SH-SY5Y (cell line): Measurements from ENCODE around the gene STK16.

Experiments
- GATA2 ChIP-seq: IDR thresholded peaks from 2 replicates; pipeline ENCODE4 v1.6.1; 2011; ENCODE audit warnings: mild to moderate bottlenecking, low read depth, low read length
- GATA3 ChIP-seq: IDR thresholded peaks from 2 replicates; pipeline ENCODE4 v1.6.1; 2011; ENCODE audit warnings: low read depth, mild to moderate bottlenecking, low read length, moderate library complexity

STK16 gene, protein sequence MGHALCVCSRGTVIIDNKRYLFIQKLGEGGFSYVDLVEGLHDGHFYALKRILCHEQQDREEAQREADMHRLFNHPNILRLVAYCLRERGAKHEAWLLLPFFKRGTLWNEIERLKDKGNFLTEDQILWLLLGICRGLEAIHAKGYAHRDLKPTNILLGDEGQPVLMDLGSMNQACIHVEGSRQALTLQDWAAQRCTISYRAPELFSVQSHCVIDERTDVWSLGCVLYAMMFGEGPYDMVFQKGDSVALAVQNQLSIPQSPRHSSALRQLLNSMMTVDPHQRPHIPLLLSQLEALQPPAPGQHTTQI

DNA sequence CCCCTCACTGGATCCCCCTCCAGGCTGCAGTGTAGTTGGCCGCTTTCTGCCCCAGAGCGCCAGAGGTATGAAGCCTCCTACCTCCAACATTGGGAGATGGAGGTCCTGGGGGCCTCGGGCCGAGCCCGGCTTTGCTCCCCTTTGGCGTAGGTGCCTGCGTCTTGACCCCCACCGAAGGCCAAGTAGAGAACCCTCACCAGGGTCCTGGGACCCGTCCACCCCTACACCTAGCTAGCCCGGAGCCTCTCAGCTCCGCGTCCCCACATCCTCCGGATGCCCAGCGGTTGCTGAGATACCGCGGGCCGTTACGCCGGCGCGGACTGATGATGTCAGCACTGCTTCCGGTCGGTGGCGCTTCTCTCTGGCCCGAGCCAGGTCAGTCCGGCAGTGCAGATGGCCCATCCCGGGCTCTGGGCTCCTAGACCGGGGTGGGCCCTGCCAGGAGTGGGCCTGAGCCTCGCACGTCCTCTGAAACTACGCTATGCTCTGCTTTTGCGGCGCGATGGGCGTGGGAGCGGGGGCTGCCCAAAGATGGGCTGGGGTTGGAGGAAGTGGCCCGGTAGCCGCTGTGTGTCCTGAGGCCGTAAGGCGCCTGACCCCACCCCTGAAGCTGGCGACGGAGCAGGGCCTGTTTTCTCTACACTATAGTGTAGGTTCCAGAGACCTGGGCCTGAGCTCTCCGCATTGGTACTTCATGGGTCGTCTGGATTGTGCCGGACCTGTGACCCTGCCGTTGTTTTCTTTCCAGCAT is at the start of gene STK16, which contains the start of gene GLB1L:
Gene STK16, plus strand, starts transcription at position 332 of the 751 bp plus-strand sequence. CDS start 521 bp downstream, outside the sequence.
Gene GLB1L, minus strand, starts transcription at position 297 of the 751 bp plus-strand sequence. CDS start 1,871 bp downstream, outside the sequence.
- no peak for TF ChIP-seq GATA2

- TF ChIP-seq GATA3 (no peak), GATA2 (no peak)
Measured at GRCh38 chr2:219197388-219197787, 47.9 kb upstream of the STK16 start.

DNA sequence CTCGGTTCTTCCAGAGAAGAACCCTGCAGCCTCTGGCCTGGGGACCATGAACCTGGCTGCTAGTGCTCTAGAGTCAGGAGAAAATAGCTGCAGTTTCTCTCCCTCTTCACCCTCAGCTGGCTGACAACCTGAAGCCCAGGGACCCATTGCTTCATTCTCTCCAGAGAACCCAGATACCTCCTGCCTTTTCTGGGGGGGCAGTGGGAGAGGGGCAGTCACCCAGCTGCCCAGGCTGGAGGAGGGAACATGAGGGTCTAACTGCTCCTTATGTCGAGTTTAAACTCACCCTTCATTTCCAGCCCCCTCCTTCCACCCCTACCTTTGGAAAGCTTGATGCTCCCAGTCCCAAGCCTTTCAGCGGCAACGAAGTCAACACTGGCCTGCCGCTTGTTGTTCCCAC is 46.3 kb upstream of the STK16 start:
- TF ChIP-seq GATA2 = no peak
- TF ChIP-seq GATA3 = no peak

GRCh38 chr2:219199470-219200211 is 45.6 kb upstream of the STK16 start:
- TF ChIP-seq GATA3 (no peak), GATA2 (no peak)

DNA sequence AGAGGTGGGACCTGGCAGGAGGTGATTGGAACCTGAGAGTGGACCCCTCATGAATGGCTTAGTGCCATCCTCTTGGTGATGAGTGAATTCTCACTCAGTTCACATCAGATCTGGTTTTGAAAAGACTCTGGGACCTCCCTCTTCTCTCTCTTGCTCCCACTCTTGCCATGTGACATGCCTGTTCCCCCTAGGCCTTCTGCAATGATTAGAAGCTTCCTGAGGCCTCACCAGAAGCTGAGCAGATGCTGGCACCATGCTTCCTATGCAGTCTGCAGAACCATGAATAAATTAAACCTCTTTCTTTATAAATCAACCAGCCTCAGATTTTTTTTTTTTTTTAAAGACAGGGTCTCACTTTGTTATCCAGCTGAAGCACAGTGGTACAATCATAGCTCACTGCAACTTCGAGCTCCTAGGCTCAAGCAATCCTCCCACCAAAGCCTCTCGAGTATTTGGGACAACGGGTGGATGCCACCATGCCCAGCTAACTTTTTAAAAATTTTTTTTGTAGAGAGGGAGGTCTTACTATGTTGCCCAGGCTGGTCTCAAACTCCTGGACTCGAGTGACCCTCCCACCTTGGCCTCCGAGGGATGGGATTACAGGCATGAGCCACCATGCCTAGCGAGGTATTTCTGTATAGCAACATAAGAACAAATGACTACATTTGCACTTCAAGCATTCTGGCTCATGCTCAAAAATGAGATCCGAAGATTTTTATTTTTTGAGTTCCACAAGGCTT is 40.7 kb upstream of the STK16 start:
- TF ChIP-seq GATA3 = no peak
- TF ChIP-seq GATA2 = no peak

- TF ChIP-seq GATA2 (no peak), GATA3 (no peak)
Measured at GRCh38 chr2:219205165-219205538, 40.1 kb upstream of the STK16 start.

DNA sequence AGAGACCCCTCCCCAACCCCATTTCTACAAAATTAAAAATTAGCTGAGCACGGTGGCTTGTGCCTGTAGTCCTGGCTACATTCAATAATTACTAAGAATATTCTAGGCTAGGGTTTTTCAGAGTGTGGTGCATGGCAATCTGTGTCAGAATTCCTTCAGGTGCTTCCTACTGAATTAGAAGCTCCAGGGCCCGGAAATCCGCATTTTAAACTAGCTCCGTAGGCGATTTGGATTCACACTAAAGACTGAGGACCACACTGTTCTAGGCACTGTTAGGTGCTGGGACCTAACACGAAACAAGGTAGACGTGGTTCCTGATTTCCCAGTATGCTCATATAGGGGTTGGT is 39.3 kb upstream of the STK16 start:
- TF ChIP-seq GATA2 (no peak), GATA3 (no peak)

DNA sequence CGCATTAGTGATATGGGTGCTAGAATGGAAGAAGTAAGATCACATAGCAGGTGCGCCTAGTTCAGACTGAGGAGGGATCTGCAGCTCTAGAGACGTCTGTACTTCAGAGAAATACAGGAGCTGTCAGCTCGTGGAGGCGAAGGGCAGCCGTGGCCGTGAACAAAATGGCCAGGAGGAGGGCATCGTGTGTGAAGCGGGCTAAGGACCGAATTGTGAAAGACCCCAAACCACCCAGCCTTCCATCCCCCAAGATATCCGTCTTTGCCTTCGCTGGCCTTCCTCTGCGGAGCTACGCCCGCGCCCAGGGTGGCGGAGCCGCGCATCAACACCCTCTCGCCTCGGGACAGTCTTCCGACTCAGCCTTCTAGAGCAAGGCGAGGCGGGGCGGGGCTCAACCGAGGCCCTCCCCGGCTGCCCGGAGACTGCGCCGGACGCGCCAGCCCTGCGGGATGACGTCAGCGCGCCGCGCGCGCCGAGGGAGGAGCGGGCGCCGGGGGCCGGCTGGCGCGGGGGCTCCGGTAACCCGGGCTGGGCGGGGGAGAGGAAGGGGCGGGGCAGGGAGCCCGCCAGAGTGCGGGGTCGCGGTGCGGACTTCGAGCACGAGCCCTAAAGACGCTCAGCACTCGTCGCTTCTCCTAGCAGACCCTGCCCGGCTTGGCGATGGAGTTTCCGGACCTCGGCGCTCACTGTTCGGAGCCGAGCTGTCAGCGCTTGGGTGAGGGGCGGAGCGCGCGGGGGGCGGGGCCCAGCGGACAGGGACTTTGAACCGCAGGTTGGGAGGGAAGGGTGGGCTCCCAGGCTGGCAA is 38.7 kb upstream of the STK16 start, which contains the start of gene ZFAND2B:
Gene ZFAND2B, plus strand, starts transcription at position 455 of the 806 bp plus-strand sequence. Its CDS starts 206 bp downstream, at position 661.
- TF ChIP-seq GATA2 (no peak), GATA3 (no peak)

GRCh38 chr2:219207134-219207883 is 38.0 kb upstream of the STK16 start:
- no peak for TF ChIP-seq GATA3
- TF ChIP-seq GATA2 = no peak

GRCh38 chr2:219207884-219208740 is 37.2 kb upstream of the STK16 start:
- TF ChIP-seq GATA2 = no peak
- TF ChIP-seq GATA3 = no peak
